Upper lobe of left lung (tissue), 6 donors: ENCODE data around the gene UVSSA. TPM values are rescaled to one million over a fixed set of nuclear protein-coding genes. Genes with fewer than 3 reads are reported as not detected.
A peak's percentile ranks its signal among the peaks of the same experiment; 100 is the strongest.

ENCODE experiments used
- ATAC-seq, 2 donors: fragments of 200-7000 bp; cut with Tn5 transposase; one replicate each; pipeline ENCODE4 v1.9.1; 2022; ENCODE audit warnings: mild to moderate bottlenecking in 2 of 2, moderate library complexity in 2 of 2; ENCODE audit not compliant: low FRiP score in 2 of 2
- DNase-seq, 2 donors: peaks; one replicate each; pipeline ENCODE4 v3.0.0-alpha.2; 2019 to 2020
- H3K27ac ChIP-seq, 4 donors: fragments of 200-600 bp; sonication (generic); one replicate each; pipeline ENCODE4 v1.5.1; 2016 to 2019
- H3K27me3 ChIP-seq, 4 donors: fragments of 200-600 bp; sonication (generic); one replicate each; pipeline ENCODE4 v1.5.1; 2017 to 2019
- H3K36me3 ChIP-seq, 4 donors: fragments of 200-600 bp; sonication (generic); one replicate each; pipeline ENCODE4 v1.5.1; 2016 to 2019
- H3K4me1 ChIP-seq, 4 donors: fragments of 200-600 bp; sonication (generic); one replicate each; pipeline ENCODE4 v1.5.1; 2018 to 2019
- H3K4me3 ChIP-seq, 4 donors: fragments of 200-600 bp; sonication (generic); one replicate each; pipeline ENCODE4 v1.5.1; 2017 to 2019; ENCODE audit warnings: mild to moderate bottlenecking in 2 of 4, moderate library complexity in 1 of 4
- H3K9me3 ChIP-seq, 4 donors: fragments of 200-600 bp; sonication (generic); one replicate each; pipeline ENCODE4 v1.5.1; 2018 to 2019
- EP300 ChIP-seq, 4 donors: sonication (generic); formaldehyde crosslinking; IDR thresholded peaks; one replicate each; pipeline ENCODE4 v1.5.1; 2017; ENCODE audit warnings: antibody characterized with exemption in 4 of 4, control low read depth in 2 of 4
- POLR2A ChIP-seq, 4 donors: fragments of 450-650 bp; IDR thresholded peaks; one replicate each; pipeline ENCODE4 v1.5.1; 2016 to 2017; ENCODE audit warnings: antibody characterized with exemption in 4 of 4, mild to moderate bottlenecking in 2 of 4
- POLR2AphosphoS5 ChIP-seq, 2 donors: sonication (generic); formaldehyde crosslinking; IDR thresholded peaks; one replicate each; pipeline ENCODE4 v1.5.1; 2017; ENCODE audit warnings: antibody characterized with exemption in 2 of 2
- WGBS, 2 donors: methylation state at CpG; one replicate each; pipeline ENCODE4 v1.1.5; 2017 to 2018; 5-methylcytosine and 5-hydroxymethylcytosine counted together
- total RNA-seq, 6 donors: library from RNA; depleted of rRNA in 4 of 6; stranded (reverse); fragments of >200 nt in 4 of 6; gene quantifications; one replicate each; pipeline versions ENCODE4 v1.1.0 to v1.2.1, GENCODE V29; 2016 to 2021
- TF ChIP-seq, protein P1 (sequence below), 6 experiments: fragments of 450-650 bp in 4 of 6; fragments of 200-600 bp in 2 of 6; sonication (generic) in 2 of 6; IDR thresholded peaks; one replicate each; pipeline ENCODE4 v1.5.1; 2016 to 2019; ENCODE audit warnings: antibody characterized with exemption in 6 of 6
- donor health status: DM: no; HTN: no; CAD: no; lungs with moderate emphysema.
- donor health status: DM: no; HTN: yes; CAD: no; lungs with severe emphysema.

Gene UVSSA
- total RNA-seq, 6 donors from 2014 or later, result 15.2 to 138 (median 46.5) TPM

DNA sequence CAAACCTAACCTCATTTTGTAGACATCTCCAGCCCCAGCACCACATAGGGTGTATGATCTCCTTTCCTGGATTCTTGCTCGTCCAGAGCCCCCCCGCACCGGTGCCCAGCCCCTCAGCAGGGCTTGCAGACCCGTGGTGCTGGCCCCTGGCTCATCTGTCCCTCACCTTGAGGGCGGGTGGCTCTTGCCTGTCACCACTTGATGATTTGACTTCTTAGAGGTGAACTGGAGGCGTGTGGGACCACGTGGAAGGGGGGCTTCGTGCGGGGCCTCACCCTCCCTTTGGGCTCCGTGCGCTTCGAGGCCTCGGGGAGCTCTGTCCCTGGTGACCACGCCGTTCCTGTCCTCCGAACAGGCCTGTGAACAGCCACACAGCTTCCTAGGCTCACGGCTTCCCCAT is 15.5 kb downstream of the UVSSA start:
- DNase-seq, result peak in 1 of 2 donors; percentile 55
- Histone ChIP-seq H3K36me3 (peaks cover 0 to 59% (median 15%) of the 10 kb centered on the region in 4 donors), H3K27me3 (no peaks in the 10 kb centered on the region), H3K9me3 (no peaks in the 10 kb centered on the region), H3K4me3 (no peak overlapping the region), H3K27ac (no peak overlapping the region), H3K4me1 (peaks cover 0 to 9% (median 8%) of the 10 kb centered on the region in 4 donors)
- WGBS, 2 donors, result 93 to 95% methylated on average over 12 to 16 of the region's 17 CpGs
- no peak for ATAC-seq
- TF ChIP-seq, protein P1, sequence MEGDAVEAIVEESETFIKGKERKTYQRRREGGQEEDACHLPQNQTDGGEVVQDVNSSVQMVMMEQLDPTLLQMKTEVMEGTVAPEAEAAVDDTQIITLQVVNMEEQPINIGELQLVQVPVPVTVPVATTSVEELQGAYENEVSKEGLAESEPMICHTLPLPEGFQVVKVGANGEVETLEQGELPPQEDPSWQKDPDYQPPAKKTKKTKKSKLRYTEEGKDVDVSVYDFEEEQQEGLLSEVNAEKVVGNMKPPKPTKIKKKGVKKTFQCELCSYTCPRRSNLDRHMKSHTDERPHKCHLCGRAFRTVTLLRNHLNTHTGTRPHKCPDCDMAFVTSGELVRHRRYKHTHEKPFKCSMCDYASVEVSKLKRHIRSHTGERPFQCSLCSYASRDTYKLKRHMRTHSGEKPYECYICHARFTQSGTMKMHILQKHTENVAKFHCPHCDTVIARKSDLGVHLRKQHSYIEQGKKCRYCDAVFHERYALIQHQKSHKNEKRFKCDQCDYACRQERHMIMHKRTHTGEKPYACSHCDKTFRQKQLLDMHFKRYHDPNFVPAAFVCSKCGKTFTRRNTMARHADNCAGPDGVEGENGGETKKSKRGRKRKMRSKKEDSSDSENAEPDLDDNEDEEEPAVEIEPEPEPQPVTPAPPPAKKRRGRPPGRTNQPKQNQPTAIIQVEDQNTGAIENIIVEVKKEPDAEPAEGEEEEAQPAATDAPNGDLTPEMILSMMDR (IDR thresholded peaks at IDR 0.05), result no peak
- TF ChIP-seq EP300 (IDR thresholded peaks at IDR 0.05), result no peak
- no peak for TF ChIP-seq POLR2A (IDR thresholded peaks at IDR 0.05)
- no peak for TF ChIP-seq POLR2AphosphoS5 (IDR thresholded peaks at IDR 0.05)

DNA sequence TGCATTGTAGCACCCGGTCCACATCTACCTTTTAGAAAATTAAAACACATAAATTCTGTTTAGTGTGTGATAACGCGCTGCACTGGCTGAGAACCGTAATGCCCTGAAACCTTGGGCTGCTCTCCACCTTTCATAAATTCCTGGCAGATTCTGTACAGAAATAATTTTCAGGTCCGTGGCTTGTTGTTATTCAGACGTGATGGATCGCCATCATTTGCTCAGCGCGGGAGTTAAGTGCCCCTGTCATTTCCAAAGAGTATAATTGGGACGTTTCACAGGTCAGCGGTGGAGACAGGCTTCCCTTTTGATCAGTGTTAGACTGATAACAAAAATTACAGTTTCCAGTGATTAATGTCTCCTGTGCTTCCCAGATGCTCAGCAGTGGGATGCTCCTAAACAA is 16.5 kb downstream of the UVSSA start:
- H3K36me3 ChIP-seq, result peaks cover 0 to 56% (median 15%) of the 10 kb centered on the region in 4 donors
- no peaks in the 10 kb centered on the region for H3K9me3 ChIP-seq
- ATAC-seq (no peak), DNase-seq (no peak)
- H3K27me3 ChIP-seq, result no peaks in the 10 kb centered on the region
- TF ChIP-seq POLR2AphosphoS5 (IDR thresholded peaks at IDR 0.05) (no peak), EP300 (IDR thresholded peaks at IDR 0.05) (no peak), POLR2A (IDR thresholded peaks at IDR 0.05) (no peak)
- TF ChIP-seq, protein P1 (IDR thresholded peaks at IDR 0.05), result no peak
- peaks cover 0 to 9% (median 8%) of the 10 kb centered on the region in 4 donors for H3K4me1 ChIP-seq
- H3K27ac ChIP-seq, result no peak overlapping the region
- H3K4me3 ChIP-seq, result no peak overlapping the region
- WGBS, 2 donors, result 89 to 92% methylated on average over 11 of the region's 11 CpGs

DNA sequence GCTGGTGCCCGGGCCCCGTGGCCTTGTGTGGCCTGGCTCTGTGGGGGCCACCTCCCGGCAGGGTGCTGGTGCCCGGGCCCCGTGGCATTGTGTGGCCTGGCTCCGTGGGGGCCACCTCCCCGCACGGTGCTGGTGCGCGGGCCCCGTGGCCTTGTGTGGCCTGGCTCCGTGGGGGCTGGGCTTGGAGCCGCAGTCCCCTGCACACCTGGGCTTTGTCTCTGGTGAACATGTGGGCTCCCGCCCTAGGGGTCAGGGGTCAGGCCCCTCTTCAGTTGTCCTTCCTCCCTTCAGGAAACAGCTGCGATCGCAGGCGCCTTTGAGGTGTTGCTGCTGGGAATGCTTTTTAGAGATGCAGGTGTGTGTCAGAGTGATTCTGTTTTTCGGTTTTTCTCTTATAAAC is 17.2 kb downstream of the UVSSA start:
- Histone ChIP-seq H3K9me3 (no peaks in the 10 kb centered on the region), H3K36me3 (peaks cover 0 to 54% (median 14%) of the 10 kb centered on the region in 4 donors), H3K4me3 (no peak overlapping the region), H3K27me3 (no peaks in the 10 kb centered on the region), H3K27ac (no peak overlapping the region), H3K4me1 (peaks cover 0 to 9% (median 8%) of the 10 kb centered on the region in 4 donors)
- TF ChIP-seq, protein P1 (IDR thresholded peaks at IDR 0.05), result no peak
- TF ChIP-seq EP300 (IDR thresholded peaks at IDR 0.05) (no peak), POLR2A (IDR thresholded peaks at IDR 0.05) (no peak), POLR2AphosphoS5 (IDR thresholded peaks at IDR 0.05) (no peak)
- 95 to 96% methylated on average over 5 to 11 of the region's 18 CpGs for WGBS, 2 donors
- no peak for ATAC-seq
- DNase-seq, result peak in 1 of 2 donors; percentile 53

DNA sequence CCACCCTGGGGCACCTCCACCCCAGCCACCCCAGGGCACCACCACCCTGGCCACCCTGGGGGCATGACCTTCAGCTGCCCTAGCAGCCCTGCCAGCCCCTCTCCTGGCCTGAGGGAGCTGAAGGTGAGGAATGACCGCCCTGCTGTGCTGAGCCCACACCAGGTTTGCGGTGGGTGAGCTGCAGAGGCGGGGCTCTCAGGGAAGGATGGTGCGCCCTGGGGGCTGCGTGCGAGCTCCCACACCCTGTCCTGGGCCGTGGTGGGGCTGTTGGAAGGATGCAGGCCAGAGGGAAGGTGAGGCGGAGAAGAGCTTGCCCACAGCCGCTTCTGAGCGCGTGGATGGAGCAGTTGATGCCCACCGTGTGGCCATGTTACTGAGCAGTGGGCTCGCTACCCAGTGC is 17.7 kb downstream of the UVSSA start:
- DNase-seq, result peak in 1 of 2 donors; percentile 61
- no peak for ATAC-seq
- H3K36me3 ChIP-seq, result peaks cover 0 to 50% (median 13%) of the 10 kb centered on the region in 4 donors
- H3K27me3 ChIP-seq, result no peaks in the 10 kb centered on the region
- no peak overlapping the region for H3K4me3 ChIP-seq
- WGBS, 2 donors, result 89 to 98% methylated on average over 12 to 13 of the region's 13 CpGs
- H3K27ac ChIP-seq, result peak overlapping the region in 2 of 4 donors; percentile 15 to 52
- H3K9me3 ChIP-seq, result no peaks in the 10 kb centered on the region
- peaks cover 0 to 9% (median 8%) of the 10 kb centered on the region in 4 donors for H3K4me1 ChIP-seq
- TF ChIP-seq POLR2A (IDR thresholded peaks at IDR 0.05), result no peak
- TF ChIP-seq EP300 (IDR thresholded peaks at IDR 0.05), result no peak

DNA sequence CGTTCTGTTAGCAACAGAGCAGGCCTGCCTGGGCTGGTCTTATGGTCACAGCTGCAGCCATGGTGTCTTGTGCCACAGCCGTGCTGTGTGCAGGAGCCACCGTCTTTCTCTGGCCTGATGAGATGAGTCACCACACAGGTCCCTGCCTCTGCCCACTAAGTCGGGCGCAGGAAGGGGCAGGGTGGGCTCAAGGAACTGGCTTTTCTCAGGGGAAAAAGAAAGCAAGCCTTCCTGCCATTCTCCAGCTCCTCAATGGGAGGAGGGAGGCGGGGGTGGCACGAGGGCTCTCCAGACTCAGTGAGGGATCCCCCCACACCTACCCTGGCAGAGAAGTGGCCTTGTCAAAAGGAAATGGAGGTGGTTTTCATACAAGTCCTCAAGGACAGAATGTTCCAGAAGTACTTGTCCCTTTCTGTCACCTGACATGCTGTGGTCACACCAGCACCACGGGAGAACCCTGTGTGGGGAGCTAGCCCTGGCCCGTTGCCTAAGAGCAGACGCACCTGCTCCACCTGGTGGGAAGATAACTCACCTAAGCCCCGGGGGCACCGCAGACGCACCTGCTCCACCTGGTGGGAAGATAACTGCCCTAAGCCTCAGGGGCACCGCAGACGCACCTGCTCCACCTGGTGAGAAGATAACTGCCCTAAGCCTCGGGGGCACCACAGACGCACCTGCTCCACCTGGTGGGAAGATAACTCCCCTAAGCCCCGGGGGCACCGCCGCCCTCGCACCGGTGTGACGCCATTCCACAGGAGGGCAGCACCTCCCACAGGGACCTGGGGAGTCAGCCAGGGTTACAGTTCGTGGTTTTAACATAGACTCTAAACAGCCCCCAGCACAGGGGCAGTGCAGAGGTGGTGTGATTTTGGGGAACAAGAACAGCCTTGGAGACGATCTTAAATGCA is 18.5 kb downstream of the UVSSA start:
- Histone ChIP-seq H3K4me1 (peaks cover 0 to 9% (median 8%) of the 10 kb centered on the region in 4 donors), H3K27me3 (no peaks in the 10 kb centered on the region), H3K9me3 (no peaks in the 10 kb centered on the region), H3K27ac (peak overlapping the region in 3 of 4 donors; percentile 15 to 52 (median 42)), H3K4me3 (no peak overlapping the region), H3K36me3 (peaks cover 0 to 47% (median 11%) of the 10 kb centered on the region in 4 donors)
- WGBS, 2 donors, result 64 to 82% methylated on average over 4 to 25 of the region's 25 CpGs
- ATAC-seq (peak in 1 of 2 donors; percentile 80), DNase-seq (peak; percentile 82 to 89)
- TF ChIP-seq EP300 (IDR thresholded peaks at IDR 0.05) (peak in 2 of 4 donors; percentile 62 to 86), POLR2A (IDR thresholded peaks at IDR 0.05) (no peak), POLR2AphosphoS5 (IDR thresholded peaks at IDR 0.05) (peak in 1 of 2 donors; percentile 28)
- TF ChIP-seq, protein P1 (IDR thresholded peaks at IDR 0.05), result peak in 3 of 6 experiments; percentile 18 to 23 (median 19)
